ENCODE results near the gene MAP2.
"Not testable (repeated sequence)": the region's sequence is repeated elsewhere in the genome, so short reads cannot be mapped to it uniquely, and the experiment has no call there.

Gene MAP2

DNA sequence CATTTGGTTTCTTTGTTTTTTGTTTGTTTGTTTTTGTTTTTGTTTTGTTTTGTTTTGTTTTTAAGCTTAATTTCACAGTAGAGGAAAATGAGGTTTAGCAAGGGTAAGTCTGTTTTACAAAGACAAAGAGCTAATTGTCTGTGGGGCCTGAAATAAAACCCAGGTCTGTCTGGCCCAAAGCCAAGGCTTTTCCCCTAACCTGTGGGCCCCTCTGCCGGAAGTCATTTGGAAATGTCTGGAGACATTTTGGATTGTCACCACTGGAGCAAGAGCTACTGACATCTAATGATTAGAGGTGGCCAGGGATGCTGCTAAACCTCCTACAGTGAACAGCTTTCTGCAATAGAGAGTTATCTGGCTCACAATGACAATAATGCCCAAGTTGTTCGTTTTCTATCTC lies 167.2 kb downstream of the MAP2 start:
- no peak for DNase-seq (ENCODE audit: low read depth in 2 of 2)

DNA sequence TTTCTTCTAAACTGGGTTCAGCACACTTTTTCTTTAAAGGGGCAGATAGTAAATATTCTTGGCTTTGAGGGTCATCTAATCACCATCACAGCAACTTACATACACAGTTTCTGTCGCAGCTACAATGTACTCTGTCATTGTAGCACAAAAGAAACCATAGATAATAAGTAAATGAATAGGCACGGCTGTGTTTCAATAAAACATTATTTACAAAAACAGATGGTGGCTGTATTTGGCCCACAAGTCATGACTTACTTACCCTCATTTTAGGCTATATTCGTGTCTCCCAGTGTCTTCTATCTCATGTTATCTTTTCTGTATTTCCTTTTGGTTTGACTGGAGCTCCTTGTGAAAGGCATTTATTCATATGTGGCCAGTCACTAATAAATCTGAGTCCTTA lies 168.3 kb downstream of the MAP2 start:
- no peak for DNase-seq (ENCODE audit: low read depth in 2 of 2)

DNA sequence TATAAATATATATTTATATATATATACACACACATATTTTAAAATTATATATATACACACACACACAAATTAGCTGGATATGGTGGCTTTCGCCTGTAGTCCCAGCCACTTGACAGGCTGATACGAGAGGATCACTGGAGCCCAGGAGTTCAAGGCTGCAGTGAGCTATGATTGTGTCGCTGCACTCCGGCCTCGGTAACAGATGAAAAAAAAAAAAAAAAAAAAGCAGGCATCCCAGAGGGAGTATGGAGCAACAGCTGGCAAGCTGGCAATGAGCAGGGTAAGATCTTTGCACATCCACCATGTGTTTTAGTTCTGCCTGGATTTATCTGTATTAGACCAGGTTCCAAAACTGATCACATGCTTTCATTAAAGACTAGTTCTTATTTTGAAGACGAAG lies 170.1 kb downstream of the MAP2 start:
- no peak for DNase-seq (ENCODE audit: low read depth in 2 of 2)

DNA sequence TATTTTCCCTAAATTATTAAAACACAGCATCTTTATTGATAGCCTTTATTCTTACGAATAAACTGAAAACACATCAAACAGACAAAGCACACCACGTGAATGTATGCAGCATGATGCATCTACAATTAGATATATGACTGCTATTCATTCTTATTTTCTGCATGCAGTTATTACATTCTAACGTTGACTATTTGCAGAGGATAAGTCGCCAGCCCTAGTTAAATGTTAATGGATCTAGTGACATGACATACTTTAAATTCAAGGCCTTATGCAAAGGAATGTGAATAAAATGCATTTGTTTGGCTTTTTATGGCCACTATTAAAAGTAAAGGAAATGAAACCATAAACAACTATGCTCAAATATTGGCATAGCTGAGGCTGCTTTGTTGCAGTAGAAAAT lies 172.4 kb downstream of the MAP2 start:
- no peak for DNase-seq (ENCODE audit: low read depth in 2 of 2)

DNA sequence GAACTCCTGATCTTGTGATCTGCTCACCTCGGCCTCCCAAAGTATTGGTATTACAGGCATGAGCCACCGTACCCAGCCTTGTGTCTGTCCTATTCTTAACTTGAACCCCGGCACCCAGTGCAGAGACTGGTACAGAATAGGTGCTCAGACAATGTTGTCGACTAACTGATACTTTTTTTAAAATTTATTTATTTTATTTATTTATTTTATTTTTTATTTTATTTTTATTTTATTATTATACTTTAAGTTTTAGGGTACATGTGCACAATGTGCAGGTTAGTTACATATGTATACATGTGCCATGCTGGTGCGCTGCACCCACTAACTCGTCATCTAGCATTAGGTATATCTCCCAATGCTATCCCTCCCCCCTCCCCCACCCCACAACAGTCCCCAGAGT lies 174.4 kb downstream of the MAP2 start:
- DNase-seq (ENCODE audit: low read depth in 2 of 2) = not testable (repeated sequence)

DNA sequence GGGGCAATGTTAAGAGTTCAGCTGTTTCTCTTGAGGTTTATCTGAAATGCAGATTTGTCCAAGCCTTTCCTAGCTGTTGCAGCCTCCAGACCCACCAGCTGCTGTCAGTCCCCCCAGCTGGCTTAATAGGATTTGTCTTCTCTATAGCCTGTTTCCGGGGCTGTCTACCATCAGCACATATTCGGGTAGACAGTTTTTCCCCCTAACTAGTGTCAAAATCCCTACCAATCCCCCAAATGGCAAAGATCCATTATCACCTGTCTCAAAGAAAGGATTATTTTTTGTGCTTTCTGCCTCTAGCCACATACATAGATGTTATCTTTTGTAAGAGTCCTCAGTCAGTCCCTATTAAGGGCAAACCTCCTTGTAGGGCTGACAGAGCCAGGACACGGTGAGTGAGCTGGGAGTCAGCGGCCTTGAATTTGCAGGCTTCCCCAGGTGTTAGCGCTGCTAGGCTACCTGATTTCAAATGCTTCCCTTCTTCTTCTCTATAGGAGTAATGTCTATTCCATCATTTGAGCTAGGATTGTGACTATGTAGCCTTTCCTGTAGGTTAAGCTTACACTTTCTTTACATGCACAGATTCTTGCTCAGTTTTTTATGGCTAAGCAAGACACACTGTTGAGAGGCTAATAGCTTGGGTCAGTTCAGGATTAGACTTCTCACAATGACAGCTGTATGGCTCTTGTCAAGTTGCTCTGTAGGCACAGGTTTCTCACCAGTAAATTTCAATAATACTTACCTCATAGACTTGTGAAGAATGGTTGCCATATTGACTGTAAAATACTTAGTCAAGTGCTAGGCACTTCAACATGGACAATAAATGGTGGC lies 176.7 kb downstream of the MAP2 start:
- no peak for DNase-seq (ENCODE audit: low read depth in 2 of 2)

DNA sequence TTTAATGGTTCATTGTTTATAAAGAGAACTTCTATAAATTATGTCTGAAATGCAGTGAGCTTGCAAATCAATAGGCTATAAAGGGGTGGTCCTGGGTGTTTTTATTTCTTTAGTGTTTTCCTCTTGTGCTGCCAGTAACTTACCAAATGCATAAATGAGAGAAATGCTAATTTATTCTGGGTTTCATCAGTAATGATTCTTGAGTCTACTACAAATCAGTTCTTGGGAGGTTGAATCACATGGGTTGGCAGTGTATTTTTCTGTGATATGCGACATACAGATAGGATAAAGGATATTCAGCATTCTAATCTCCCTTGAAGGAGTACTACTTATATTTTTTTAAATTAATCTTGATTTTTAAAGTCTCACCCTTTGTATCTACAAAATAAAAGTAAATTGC lies 177.7 kb downstream of the MAP2 start:
- DNase-seq (ENCODE audit: low read depth in 2 of 2) = no peak

DNA sequence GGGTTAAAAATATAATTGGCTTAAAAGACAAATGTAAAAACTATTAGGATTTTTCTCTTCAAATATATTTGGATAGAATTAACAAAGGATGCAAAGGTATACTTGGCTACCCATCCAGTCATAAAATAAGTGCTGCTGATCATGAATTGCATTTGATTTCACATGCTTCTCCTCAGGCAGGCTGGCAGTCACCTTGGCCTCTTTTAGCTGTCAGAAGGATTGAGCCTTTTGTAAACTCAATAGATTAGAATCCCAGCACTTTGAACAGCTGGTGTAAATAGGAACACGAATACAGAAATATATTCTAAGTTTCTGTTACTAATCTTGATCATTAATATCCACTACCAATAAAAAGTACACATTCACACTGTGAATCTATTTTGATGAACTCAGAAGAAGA lies 178.4 kb downstream of the MAP2 start:
- DNase-seq (ENCODE audit: low read depth in 2 of 2) = no peak

DNA sequence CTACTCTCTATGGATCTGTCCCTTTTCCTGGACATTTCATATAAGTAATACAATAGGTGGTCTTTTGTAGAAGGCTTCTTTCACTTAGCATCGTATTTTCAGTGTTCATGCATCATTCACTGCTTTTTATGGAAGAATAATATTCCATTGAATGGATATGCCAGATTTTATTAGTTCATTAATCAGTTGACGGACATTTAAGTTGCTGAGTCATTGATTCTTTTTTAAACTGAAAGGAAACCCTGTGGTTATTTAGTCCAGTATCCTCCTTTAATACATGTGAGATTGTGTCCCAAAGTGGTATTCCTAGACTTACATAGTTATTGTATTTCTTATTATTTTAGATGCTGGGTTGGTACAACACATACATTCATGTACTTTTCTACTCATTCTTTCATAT lies 185.7 kb downstream of the MAP2 start:
- no peak for DNase-seq (ENCODE audit: low read depth in 2 of 2)

DNA sequence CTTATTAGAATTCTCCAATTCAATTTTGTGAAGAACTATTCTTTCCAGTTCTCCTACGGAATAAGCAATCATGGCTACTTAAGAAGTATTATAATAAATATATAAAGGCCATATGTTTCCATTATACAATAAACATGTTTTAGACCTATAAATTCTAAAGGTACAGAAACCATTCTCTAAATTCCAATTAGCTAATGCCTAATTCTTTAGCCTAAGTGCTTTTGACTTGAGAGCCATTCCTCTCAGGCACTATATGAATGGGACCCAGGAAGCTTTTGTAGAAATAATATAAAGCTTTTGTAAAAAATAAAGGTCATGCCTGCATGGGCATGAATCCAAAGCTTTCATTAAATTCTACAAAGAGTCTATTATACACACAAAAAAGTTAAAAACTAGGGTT lies 186.8 kb downstream of the MAP2 start:
- no peak for DNase-seq (ENCODE audit: low read depth in 2 of 2)

DNA sequence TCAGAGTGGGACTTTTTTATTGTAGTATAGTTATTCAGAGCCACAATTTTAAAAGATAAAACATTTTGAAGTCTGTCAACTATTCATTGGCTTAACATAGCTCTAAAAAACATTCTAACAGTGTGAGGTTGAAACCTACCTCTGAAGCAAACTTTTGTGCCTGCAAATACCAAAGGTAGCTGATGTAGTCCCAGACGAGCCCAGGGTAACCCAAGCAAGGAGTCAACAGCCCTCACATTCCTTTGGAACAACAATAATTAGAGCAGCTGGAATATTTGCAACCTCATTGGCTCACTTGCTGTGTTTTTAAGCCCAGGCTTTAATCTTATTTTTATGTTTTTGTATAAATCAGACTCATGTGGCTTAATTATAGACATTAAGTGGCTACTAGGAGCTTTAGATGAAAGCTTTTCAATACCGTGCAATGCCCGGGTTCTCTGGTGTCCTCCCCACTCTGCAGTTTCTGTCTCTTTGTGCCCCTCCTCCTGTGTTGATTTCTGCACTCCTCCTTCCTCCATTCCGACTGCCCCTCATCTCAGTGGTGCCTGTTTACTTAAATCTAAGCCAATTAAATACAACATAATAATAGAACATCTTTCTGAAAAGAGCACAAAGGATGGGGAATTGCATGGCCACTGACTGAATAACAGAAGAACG lies 189.9 kb downstream of the MAP2 start:
- no peak for DNase-seq (ENCODE audit: low read depth in 2 of 2)

DNA sequence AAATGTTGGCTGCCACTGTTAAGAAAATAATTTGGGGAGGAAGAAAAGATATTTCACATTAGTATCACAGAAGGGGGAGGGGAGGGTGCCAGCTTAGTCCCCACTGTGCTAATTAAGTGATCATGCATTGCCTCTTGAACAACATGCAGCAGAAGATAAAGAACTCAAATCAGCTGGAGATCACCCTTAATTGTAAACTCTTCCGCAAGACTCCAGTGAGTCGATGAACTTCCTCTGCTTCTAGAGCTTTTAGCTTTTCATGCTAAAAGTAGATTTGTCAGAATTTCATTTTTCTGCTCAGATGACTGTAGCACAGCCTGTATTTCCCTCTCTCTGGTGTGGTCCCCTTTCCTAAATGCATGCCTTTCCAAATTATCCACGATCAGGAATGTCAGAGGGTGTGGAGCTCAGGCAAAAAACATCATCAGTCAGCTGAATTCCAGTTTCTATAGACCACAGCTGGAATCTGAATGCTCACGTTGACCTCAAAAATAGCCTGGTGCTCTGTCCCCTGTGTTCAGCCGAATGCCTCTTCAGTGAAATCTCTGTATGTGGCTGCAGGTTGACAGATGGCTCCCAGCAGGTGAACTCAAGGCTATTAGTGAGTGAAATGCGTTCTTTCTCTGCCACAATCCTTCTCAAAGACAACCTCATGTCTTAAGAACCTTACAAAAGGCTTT lies 191.0 kb downstream of the MAP2 start:
- no peak for DNase-seq (ENCODE audit: low read depth in 2 of 2)

DNA sequence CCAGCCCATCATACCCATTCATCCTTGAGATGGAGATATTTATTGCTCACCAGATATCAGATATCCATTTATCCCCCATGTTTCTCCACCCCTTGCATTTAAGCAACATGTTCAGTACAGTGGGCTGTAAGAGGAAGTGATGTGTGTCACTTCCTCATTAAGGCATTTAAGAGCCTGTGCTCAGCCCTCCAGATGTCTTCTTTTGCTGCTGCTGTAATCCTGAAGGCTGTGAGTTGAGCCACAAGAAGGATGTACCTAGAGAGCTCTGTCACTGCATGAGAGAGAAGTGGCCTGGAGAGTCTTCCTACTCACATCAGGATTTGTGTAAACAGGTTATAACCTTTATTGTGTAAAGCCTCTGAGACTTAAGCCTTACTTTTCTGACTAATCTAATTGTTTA lies 195.9 kb downstream of the MAP2 start:
- no peak for DNase-seq (ENCODE audit: low read depth in 2 of 2)

DNA sequence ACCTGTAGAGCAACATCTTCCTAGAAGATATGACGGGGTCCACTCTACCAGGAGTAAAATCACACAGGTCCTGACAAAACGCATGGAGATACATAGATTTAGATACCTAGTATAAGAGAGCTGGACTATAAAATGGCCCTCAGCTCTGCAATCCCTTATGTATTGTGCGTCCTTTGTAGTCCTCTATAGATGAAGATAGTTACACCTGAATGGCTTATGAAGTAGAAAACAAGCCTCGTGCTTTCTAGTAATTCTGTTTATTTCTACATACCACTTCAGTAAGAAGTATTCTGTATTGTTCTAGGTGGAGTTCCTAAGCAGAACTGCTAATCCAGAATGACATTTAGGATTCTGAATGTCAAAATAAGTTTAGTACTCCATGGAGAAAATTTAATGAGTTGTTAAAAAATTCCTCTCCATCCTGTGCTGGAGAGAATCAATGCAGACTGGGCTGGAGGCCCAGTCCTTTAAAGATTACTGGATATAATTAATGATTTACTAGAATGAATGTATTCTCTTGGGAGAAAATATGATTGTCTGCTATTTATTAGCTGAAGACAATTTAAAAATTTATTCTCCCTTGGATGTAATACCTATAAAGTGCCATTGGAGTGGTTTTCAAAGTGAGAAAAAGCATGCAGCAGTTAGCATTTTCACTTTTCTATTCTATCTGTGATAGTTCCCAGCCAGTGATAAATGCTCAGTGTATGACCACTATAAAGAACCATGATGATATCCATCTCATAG lies 200.5 kb downstream of the MAP2 start:
- DNase-seq (ENCODE audit: low read depth in 2 of 2) = no peak

DNA sequence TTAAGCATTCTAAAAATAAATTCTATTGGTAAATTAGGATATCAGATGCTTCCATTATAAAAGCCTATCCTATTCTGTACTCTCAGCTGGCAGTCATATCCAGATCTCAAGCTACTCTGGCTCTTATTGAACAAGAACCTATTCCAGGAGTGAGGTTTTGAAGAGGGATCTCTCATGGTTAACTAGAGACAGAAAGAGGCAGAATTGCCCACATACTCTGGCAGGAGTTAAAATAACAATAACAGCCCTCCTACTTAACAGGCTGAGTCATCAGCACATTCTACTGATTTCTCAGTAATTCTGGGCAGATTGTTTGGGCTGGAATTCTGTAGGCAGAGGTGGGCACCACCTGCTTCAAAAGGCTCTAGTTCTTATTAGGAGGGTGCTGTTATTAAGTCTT lies 205.8 kb downstream of the MAP2 start:
- no peak for DNase-seq (ENCODE audit: low read depth in 2 of 2)

DNA sequence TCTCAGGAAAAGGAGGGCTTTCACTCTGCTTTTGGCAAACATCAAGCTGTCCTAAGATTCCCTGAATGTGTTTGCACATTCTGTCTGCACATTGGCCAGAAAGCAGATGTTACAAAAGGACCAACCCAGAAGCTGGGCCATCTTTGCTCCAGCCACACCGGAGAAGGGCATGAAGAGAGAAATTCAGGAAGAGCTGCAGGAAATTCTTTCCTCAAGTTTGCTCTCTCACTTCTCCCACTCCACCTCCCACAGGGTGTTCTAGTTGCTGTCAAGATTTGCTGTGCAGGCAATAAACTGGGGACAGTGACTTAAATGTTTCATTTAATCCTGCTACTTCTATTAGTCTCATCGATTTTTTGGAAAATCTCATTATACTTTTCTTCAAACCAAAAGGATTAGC lies 210.1 kb downstream of the MAP2 start:
- DNase-seq (ENCODE audit: low read depth in 2 of 2) = no peak

DNA sequence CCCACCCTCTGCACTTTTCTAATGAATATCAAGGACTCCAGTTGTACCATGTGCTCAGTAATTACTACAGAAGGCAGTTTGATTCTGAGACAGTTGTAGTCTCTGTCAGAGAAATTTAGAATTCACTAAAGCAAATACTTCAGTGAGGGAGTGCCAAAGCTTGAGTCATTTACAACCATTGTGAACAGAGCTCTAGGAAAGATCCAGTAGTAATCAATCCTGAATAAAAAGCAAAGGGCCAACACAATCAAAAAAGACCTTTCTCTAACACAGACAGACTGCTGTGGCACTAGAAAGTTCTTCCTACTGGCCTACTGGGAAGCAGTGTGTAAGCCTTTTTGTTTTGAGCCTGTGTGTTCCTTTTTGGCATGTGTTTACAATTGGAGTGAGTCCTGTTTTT lies 212.2 kb downstream of the MAP2 start:
- no peak for DNase-seq (ENCODE audit: low read depth in 2 of 2)

DNA sequence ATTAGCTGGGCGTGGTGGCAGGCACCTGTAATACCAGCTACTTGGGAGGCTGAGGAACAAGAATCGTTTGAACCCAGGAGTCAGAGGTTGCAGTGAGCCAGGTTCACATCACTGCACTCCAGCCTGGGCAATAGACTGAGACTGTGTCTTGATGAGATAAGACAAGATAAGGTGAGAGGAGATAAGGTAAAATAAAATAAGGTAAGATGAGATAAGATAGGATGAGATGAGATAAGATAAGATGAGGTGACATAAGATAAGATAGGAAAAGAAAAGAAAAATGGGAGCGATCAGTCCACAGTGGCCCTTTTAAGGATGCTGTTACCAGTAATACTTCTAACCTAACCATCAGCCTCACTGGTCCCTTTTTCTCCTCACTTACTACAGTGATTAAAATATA lies 213.4 kb downstream of the MAP2 start:
- DNase-seq (ENCODE audit: low read depth in 2 of 2) = no peak

DNA sequence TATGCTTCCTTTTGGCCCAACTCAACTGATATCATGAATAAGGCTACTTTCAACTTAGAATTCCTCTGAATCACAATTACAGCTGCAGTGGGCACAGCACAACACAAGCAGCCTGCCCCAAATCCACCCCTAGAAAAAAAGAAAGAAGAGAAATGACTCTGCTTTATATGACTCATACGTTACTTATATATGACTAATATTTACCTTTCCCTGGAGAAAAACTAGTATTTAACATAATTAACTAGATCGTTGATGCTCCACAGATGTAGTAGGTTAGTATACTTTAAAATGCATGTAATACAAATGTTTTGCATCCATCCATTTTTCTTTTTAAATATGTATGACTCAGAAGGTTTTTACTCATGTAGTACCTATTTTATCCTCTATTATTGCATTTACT lies 214.5 kb downstream of the MAP2 start:
- DNase-seq (ENCODE audit: low read depth in 2 of 2) = no peak

DNA sequence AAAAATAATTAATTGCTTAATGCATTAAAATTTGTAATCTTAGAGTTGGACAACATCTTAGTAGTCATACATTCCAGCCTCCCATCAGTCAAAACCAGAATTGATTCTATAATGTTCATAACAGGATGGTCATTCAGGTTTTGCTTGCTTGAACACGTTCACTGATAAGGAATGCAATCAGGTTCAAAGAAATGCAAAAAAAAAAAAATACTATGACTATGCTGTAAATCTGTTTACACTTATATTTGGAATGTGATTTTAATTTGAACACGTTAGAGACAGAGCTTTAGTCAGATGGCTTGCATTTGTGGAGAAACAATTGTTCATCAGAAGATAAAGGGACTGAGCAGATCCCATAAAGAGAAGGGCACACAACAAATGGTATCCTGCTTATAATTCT lies 216.5 kb downstream of the MAP2 start:
- no peak for DNase-seq (ENCODE audit: low read depth in 2 of 2)

DNA sequence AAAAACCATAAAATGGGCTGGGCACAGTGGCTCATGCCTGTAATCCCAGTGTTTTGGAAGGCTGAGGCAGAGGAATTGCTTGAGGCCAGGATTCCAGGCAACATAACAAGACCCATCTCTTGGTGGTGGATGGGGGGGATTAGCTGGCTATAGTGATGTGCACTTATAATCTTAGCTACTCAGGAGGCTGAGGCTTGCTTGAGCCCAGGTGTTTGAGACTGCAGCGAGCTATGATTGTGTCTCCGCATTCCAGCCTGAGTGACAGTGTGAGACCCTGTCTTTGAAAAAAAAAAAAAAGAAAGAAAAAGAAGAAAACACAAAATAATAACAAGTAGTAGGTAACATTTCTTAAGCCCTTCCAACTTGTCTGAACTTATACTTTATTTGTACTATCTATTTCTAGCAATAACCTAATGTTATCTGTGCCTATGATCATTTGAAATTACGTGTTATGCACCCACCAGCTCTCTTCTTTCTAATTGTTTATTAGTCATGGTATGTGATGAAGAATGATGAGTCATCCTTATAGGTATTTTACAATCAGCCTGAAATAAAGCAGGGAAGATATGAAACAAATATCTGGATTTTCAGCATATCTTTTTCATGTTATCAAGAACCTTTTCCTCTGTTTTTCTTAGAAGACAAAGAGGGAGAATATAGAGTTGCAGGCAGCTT lies 218.4 kb downstream of the MAP2 start:
- no peak for DNase-seq (ENCODE audit: low read depth in 2 of 2)

DNA sequence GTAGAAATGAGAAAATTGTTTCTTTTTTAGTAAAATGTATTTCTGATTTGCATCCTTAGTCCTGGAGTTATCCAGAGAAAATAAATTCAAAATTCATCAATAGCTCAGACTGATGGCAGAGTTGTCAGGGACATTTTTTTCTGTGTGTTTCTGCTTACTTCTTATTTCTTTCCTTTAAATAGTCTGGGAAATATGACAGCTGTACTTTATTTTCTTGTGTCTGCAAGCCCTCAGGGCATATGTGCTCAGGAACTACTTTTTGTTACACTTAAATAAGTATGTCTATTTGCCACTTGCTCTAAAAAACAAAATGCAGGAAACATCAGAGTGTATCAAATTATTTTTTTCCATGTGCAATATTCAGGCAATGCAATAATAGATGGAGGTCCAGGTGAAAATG lies 221.0 kb downstream of the MAP2 start:
- DNase-seq (ENCODE audit: low read depth in 2 of 2) = no peak
